Uterus (tissue), 4 donors: ENCODE results near the gene OR8A1. TPM values are rescaled to one million over a fixed set of nuclear protein-coding genes. Genes with fewer than 3 reads are reported as not detected.
"Not testable (repeated sequence)": the region's sequence is repeated elsewhere in the genome, so short reads cannot be mapped to it uniquely, and the experiment has no call there.

ENCODE experiments used
- DNase-seq, 2 donors: peaks; one replicate each; pipeline ENCODE4 v3.0.0-alpha.2; 2019 to 2020
- H3K27ac ChIP-seq, 2 donors: fragments of 200-600 bp; sonication (generic); 1 replicate in 1 of 2; 2 replicates in 1 of 2; pipeline ENCODE4 v1.5.1; 2016 to 2018
- H3K27me3 ChIP-seq, 2 donors: fragments of 200-600 bp; sonication (generic); one replicate each; pipeline ENCODE4 v1.5.1; 2018 to 2019; ENCODE audit warnings: control low read depth in 1 of 2
- H3K36me3 ChIP-seq, 2 donors: fragments of 200-600 bp; sonication (generic); one replicate each; pipeline ENCODE4 v1.5.1; 2019; ENCODE audit warnings: control low read depth in 1 of 2
- H3K4me1 ChIP-seq, 2 donors: fragments of 200-600 bp; sonication (generic); one replicate each; pipeline ENCODE4 v1.5.1; 2018 to 2019; ENCODE audit warnings: control low read depth in 1 of 2
- H3K4me3 ChIP-seq, 2 donors: fragments of 200-600 bp; sonication (generic); 1 replicate in 1 of 2; 2 replicates in 1 of 2; pipeline ENCODE4 v1.5.1; 2018 to 2019; ENCODE audit warnings: mild to moderate bottlenecking in 1 of 2
- H3K9me3 ChIP-seq, 2 donors: fragments of 200-600 bp; sonication (generic); one replicate each; pipeline ENCODE4 v1.5.1; 2019; ENCODE audit warnings: control low read depth in 1 of 2
- CTCF ChIP-seq, 4 experiments: fragments of 200-600 bp in 2 of 4; fragments of 450-650 bp in 2 of 4; sonication (generic) in 2 of 4; IDR thresholded peaks; one replicate each; pipeline ENCODE4 v1.5.1; 2016 to 2019; ENCODE audit warnings: antibody characterized with exemption in 4 of 4, mild to moderate bottlenecking in 2 of 4, moderate library complexity in 1 of 4
- POLR2A ChIP-seq, 2 donors: fragments of 450-650 bp; IDR thresholded peaks; one replicate each; pipeline ENCODE4 v1.6.1; 2016; ENCODE audit warnings: antibody characterized with exemption in 2 of 2, mild to moderate bottlenecking in 1 of 2, moderate library complexity in 1 of 2
- intact Hi-C: fragments of 100-400 bp; cut with DNase I; formaldehyde crosslinking; loops from one replicate; pipeline ENCODE4 v1.15.1; 2023; ENCODE audit warnings: low total_unique reads
- total RNA-seq, 4 donors: library from RNA; depleted of rRNA in 3 of 4; stranded (reverse); fragments of >200 nt in 3 of 4; gene quantifications; one replicate each; pipeline versions ENCODE4 v1.1.0 to v1.2.4, GENCODE V29; 2014 to 2023
- donor health status: DM: yes; HTN: yes; CAD: no.

OR8A1 gene
- total RNA-seq, 4 donors from 2014 or later = not detected

- no peaks in the 10 kb centered on the region for H3K9me3 ChIP-seq
- intact Hi-C loops = no loop called here
- DNase-seq = no peak
- TF ChIP-seq CTCF (IDR thresholded peaks at IDR 0.05) = no peak
- no peak for TF ChIP-seq POLR2A (IDR thresholded peaks at IDR 0.05)
- H3K4me3 ChIP-seq = no peak overlapping the region
- H3K27ac ChIP-seq = no peak overlapping the region
- no peaks in the 10 kb centered on the region for H3K4me1 ChIP-seq
- H3K27me3 ChIP-seq = no peaks in the 10 kb centered on the region
- no peaks in the 10 kb centered on the region for H3K36me3 ChIP-seq
These were observed 31.0 kb downstream of the OR8A1 start for GRCh38 chr11:124600621-124601320.

- no peak overlapping the region for H3K27ac ChIP-seq
- H3K9me3 ChIP-seq = no peaks in the 10 kb centered on the region
- intact Hi-C loops = no loop called here
- no peak overlapping the region for H3K4me3 ChIP-seq
- H3K27me3 ChIP-seq = no peaks in the 10 kb centered on the region
- TF ChIP-seq POLR2A (IDR thresholded peaks at IDR 0.05) = no peak
- no peak for TF ChIP-seq CTCF (IDR thresholded peaks at IDR 0.05)
- no peak for DNase-seq
- H3K36me3 ChIP-seq = no peaks in the 10 kb centered on the region
- H3K4me1 ChIP-seq = no peaks in the 10 kb centered on the region
These were observed 32.4 kb downstream of the OR8A1 start for GRCh38 chr11:124602193-124602592.

GRCh38 chr11:124602723-124603122 is 32.9 kb downstream of the OR8A1 start:
- H3K27ac ChIP-seq, H3K9me3 ChIP-seq, H3K4me1 ChIP-seq, H3K36me3 ChIP-seq, H3K27me3 ChIP-seq, DNase-seq, intact Hi-C loops, H3K4me3 ChIP-seq: not testable (repeated sequence)

- Histone ChIP-seq H3K4me1 (no peaks in the 10 kb centered on the region), H3K36me3 (no peaks in the 10 kb centered on the region), H3K27ac (no peak overlapping the region), H3K27me3 (no peaks in the 10 kb centered on the region), H3K9me3 (no peaks in the 10 kb centered on the region), H3K4me3 (no peak overlapping the region)
- TF ChIP-seq CTCF (IDR thresholded peaks at IDR 0.05) = no peak
- no peak for TF ChIP-seq POLR2A (IDR thresholded peaks at IDR 0.05)
- no peak for DNase-seq
- intact Hi-C loops = no loop called here
These were observed 35.9 kb downstream of the OR8A1 start for GRCh38 chr11:124605719-124606118.

- no peak overlapping the region for H3K27ac ChIP-seq
- H3K27me3 ChIP-seq = no peaks in the 10 kb centered on the region
- H3K36me3 ChIP-seq = no peaks in the 10 kb centered on the region
- no peak overlapping the region for H3K4me3 ChIP-seq
- TF ChIP-seq CTCF (IDR thresholded peaks at IDR 0.05) (no peak), POLR2A (IDR thresholded peaks at IDR 0.05) (no peak)
- H3K9me3 ChIP-seq = no peaks in the 10 kb centered on the region
- no peaks in the 10 kb centered on the region for H3K4me1 ChIP-seq
- intact Hi-C loops = no loop called here
- no peak for DNase-seq
These were observed 38.4 kb downstream of the OR8A1 start for GRCh38 chr11:124608147-124608546.

GRCh38 chr11:124610295-124610694 is 40.5 kb downstream of the OR8A1 start:
- H3K4me1 ChIP-seq = no peaks in the 10 kb centered on the region
- H3K4me3 ChIP-seq = no peak overlapping the region
- no peak overlapping the region for H3K27ac ChIP-seq
- intact Hi-C loops = no loop called here
- H3K36me3 ChIP-seq = no peaks in the 10 kb centered on the region
- TF ChIP-seq POLR2A (IDR thresholded peaks at IDR 0.05) (no peak), CTCF (IDR thresholded peaks at IDR 0.05) (no peak)
- DNase-seq = no peak
- no peaks in the 10 kb centered on the region for H3K9me3 ChIP-seq
- no peaks in the 10 kb centered on the region for H3K27me3 ChIP-seq
